ENCODE measurements around the gene GGT7. TPM values are rescaled to one million over a fixed set of nuclear protein-coding genes. Genes with fewer than 3 reads are reported as not detected.
A peak's percentile ranks its signal among the peaks of the same experiment; 100 is the strongest.

Gene GGT7
- total and polyA plus RNA-seq, 5 donors from 2014 or later, result 3.9 to 20.9 (median 6.7) TPM

DNA sequence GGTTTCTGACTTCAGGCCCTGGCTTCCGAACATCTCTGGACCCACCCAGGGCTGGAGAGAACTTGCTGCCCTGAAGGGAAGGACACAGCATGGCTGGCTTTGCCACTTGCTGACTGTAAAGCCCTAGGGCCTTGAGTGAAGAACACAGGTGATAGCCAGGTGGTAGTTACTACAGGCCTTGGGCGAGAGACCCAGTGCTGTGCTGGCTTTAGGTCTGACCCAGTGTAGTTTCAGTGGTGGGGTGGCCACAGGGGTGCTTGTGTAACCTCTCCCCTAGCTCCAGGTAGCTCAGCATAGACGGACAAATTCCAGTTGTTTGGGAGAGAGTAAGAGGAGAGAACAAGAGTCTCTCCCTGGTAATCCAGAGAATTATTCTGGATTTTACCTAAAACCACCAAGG, 74.3 kb downstream of the GGT7 start:
- no peak overlapping the region for H3K27ac ChIP-seq (ENCODE audit: insufficient read depth, low read length, poor library complexity, severe bottlenecking)
- Mint-ChIP-seq H3K27me3 (no peaks in the 10 kb centered on the region), H3K36me3 (peaks cover 7% of the 10 kb centered on the region), H3K4me3 (peak overlapping the region in 1 of 4 donors; percentile 30), H3K4me1 (peaks cover 40 to 65% (median 48%) of the 10 kb centered on the region in 4 donors), H3K9me3 (no peaks in the 10 kb centered on the region), H3K27ac (no peak overlapping the region)
- no peaks in the 10 kb centered on the region for H3K27me3 ChIP-seq (ENCODE audit: control insufficient read depth, insufficient read depth, low read length)
- H3K4me1 ChIP-seq (ENCODE audit: control insufficient read depth, insufficient read depth, low read length, poor library complexity, severe bottlenecking), result peaks cover 3% of the 10 kb centered on the region
- DNase-seq, result no peak
- no peaks in the 10 kb centered on the region for H3K9me3 ChIP-seq (ENCODE audit: control insufficient read depth in 2 of 2, low read length in 2 of 2)
- ATAC-seq (ENCODE audit: low read depth in 2 of 2), result no peak
- no peak overlapping the region for H3K4me3 ChIP-seq (ENCODE audit: low read depth, low read length)
- H3K36me3 ChIP-seq (ENCODE audit: control insufficient read depth, insufficient read depth, low read length), result no peaks in the 10 kb centered on the region

- no peak for DNase-seq
- H3K27ac ChIP-seq (ENCODE audit: insufficient read depth, low read length, poor library complexity, severe bottlenecking), result no peak overlapping the region
- Mint-ChIP-seq H3K4me1 (peaks cover 40 to 68% (median 47%) of the 10 kb centered on the region in 4 donors), H3K9me3 (no peaks in the 10 kb centered on the region), H3K36me3 (peaks cover 7% of the 10 kb centered on the region), H3K4me3 (peak overlapping the region in 1 of 4 donors; percentile 30), H3K27me3 (no peaks in the 10 kb centered on the region), H3K27ac (no peak overlapping the region)
- peaks cover 3% of the 10 kb centered on the region for H3K4me1 ChIP-seq (ENCODE audit: control insufficient read depth, insufficient read depth, low read length, poor library complexity, severe bottlenecking)
- H3K27me3 ChIP-seq (ENCODE audit: control insufficient read depth, insufficient read depth, low read length), result no peaks in the 10 kb centered on the region
- no peaks in the 10 kb centered on the region for H3K36me3 ChIP-seq (ENCODE audit: control insufficient read depth, insufficient read depth, low read length)
- no peak overlapping the region for H3K4me3 ChIP-seq (ENCODE audit: low read depth, low read length)
- ATAC-seq (ENCODE audit: low read depth in 2 of 2), result no peak
- no peaks in the 10 kb centered on the region for H3K9me3 ChIP-seq (ENCODE audit: control insufficient read depth in 2 of 2, low read length in 2 of 2)
These were observed 75.4 kb downstream of the GGT7 start for GRCh38 chr20:34797012-34797995.

Other genes with a start within 250 kb of the GGT7 start
- gene PIGU, start 195.8 kb downstream of the GGT7 start, total RNA-seq, result 9.7 TPM
- 10 to 100 TPM; 33.9 to 44.6 (median 40.1) TPM for gene PIGU, start 195.8 kb downstream of the GGT7 start, polyA plus RNA-seq
- 60.9 TPM for gene TP53INP2, start 168.5 kb downstream of the GGT7 start, total RNA-seq
- under 1 TPM; 0.37 to 0.77 (median 0.47) TPM for gene TP53INP2, start 168.5 kb downstream of the GGT7 start, polyA plus RNA-seq
- gene NCOA6, start 47.2 kb downstream of the GGT7 start, total RNA-seq, result 31.5 TPM
- 1 to 10 TPM; 1.7 to 4.0 (median 3.5) TPM for gene NCOA6, start 47.2 kb downstream of the GGT7 start, polyA plus RNA-seq
- gene ACSS2, start 3.8 kb upstream of the GGT7 start, total RNA-seq, result 8.8 TPM
- gene ACSS2, start 3.8 kb upstream of the GGT7 start, polyA plus RNA-seq, result 10 to 100 TPM in 3 of 4 donors, 1 to 10 TPM in 1; 8.8 to 14.1 (median 12.8) TPM
- 26.0 TPM for gene GSS, start 83.0 kb upstream of the GGT7 start, total RNA-seq
- 10 to 100 TPM; 29.8 to 33.0 (median 31.4) TPM for gene GSS, start 83.0 kb upstream of the GGT7 start, polyA plus RNA-seq
- 0.20 TPM for gene MYH7B, start 83.0 kb upstream of the GGT7 start, total RNA-seq
- gene MYH7B, start 83.0 kb upstream of the GGT7 start, polyA plus RNA-seq, result under 1 TPM in 1 of 4 donors, not detected in 3; 0.35 TPM
- gene TRPC4AP, start 220.0 kb upstream of the GGT7 start, total RNA-seq, result 76.4 TPM
- gene TRPC4AP, start 220.0 kb upstream of the GGT7 start, polyA plus RNA-seq, result 10 to 100 TPM; 58.7 to 73.2 (median 60.8) TPM